COR-L47 (cell line): ENCODE results near the gene NDUFAF8.
A peak's percentile ranks its signal among the peaks of the same experiment; 100 is the strongest.

Experiments used
- DNase-seq: peaks from one replicate; lab custom pipeline; 2025; lab: John Stamatoyannopoulos, UW

Gene NDUFAF8

GRCh38 chr17:81200695-81201580 is 38.2 kb upstream of the NDUFAF8 start:
- DNase-seq: peak; percentile 20

- DNase-seq: no peak
These were observed 36.8 kb upstream of the NDUFAF8 start for GRCh38 chr17:81202318-81202717.

GRCh38 chr17:81203136-81203535 is 36.0 kb upstream of the NDUFAF8 start:
- DNase-seq: no peak

DNA sequence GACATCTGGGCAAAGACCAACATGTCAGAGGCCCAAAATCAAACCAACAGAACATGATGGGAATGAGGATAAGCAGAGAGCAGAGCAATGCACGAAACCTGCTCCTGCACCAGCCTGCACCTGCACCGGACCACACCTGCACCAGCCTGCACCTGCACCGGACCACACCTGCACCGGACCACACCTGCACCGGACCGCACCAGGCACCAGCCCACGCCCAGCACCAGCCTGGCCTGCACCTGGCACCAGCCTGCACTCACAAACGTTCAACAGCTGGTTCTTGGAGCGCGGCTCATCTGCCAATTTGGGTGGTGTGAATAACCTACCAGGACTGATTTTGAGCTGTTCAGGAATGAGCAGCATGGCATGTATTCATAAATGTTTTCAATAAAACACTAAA is 34.5 kb upstream of the NDUFAF8 start:
- no peak for DNase-seq

- DNase-seq: no peak
These were observed 33.0 kb upstream of the NDUFAF8 start for GRCh38 chr17:81206166-81206565.

DNA sequence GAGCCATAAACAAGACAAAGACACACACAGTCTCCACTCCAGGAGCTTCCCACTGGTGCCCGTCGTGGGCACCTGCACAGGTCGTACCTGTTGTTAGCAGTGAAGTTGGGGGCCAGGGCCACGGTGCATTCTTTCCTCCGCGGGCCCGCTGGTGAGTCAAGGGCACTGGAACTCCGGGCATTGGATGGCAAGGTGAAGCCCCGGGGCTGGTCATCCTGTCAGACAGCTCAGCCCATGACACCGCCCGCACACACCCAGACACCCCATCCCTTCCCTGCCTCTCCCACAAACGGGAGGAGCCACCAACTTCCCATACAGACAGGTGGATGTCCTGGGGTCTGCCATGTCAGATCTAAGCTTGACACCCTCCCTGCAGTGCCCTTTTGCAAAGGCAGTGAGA is 32.5 kb upstream of the NDUFAF8 start:
- no peak for DNase-seq

GRCh38 chr17:81207610-81208581 is 31.2 kb upstream of the NDUFAF8 start:
- peak; percentile 71 for DNase-seq

DNA sequence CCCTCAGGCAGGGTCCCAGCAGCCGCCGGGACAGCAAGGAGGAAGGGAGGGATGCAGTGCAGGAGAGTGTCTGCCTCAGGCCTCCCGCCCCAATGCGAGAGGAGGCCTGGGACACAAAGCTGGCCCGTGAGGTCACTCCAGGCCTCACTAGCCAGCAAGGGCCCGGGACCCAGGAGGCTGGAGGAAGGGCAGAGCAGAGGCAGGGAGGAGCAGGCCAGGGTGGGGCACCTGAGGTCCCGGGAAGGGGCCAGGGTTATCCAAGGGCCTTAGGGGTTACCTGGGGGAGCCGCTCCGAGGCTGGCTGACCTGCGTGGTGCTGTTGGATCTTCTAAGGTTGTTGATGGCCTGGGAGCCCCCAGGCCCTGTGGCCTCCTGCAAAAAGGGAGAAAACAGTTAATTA is 30.5 kb upstream of the NDUFAF8 start:
- DNase-seq: no peak

DNA sequence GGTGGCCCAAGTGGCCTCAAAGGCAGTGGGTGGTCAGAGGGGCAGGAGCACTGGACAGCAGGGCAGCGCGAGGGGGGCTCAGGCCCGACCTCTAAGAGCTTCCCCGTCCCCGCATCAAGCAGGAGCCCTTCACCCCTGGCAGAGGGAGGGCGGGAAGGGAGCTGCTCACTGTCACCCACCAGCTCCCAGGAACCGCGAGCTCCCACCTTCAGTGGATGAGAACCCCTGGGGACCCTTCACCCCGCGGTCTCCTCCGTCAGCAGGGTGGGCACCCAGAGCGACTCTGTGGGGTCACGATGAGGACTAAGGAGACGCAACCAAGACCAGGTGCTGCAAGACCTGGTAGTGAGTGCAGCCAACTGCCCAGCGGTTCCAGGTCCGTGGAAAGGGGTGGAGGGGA is 30.0 kb upstream of the NDUFAF8 start:
- DNase-seq: no peak

DNA sequence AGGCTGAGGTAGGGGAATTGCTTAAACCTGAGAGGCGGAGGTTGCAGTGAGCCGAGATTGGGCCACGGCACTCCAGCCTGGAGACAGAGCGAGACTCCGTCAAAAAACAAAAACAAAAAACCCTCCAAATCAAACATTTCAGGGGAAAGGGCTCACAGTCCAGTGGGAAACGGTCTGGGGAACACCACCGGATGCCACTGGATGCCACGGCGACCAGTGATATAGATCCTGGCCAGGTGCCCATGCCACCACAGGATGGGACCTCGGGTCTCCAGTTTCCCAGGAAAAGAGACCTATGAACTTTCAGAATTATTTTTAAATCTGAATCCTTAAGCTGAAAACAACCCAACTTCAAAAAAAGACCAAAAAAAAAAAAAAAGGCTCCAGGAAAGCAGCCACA is 28.7 kb upstream of the NDUFAF8 start:
- DNase-seq: no peak

DNA sequence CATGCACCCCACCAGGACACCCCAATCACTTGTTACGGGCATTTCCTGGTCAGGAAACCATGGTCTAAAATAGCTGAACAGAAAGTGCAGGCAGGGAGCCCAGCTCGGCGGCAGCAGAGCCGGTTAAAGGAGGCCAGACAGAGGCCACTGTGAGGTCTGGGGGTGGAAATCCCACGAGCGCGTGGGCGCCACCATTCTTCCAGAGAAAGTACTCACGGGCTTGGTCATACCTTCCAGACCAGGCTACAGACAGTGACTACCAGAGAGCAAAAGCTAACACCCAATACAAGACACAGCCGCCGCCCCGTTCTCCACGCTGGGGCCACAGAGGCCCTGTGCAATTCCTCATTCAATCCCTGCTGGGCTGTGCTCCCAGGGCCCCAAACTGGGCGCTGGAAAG is 28.2 kb upstream of the NDUFAF8 start:
- DNase-seq: no peak

GRCh38 chr17:81212365-81212764 is 26.8 kb upstream of the NDUFAF8 start:
- no peak for DNase-seq

DNA sequence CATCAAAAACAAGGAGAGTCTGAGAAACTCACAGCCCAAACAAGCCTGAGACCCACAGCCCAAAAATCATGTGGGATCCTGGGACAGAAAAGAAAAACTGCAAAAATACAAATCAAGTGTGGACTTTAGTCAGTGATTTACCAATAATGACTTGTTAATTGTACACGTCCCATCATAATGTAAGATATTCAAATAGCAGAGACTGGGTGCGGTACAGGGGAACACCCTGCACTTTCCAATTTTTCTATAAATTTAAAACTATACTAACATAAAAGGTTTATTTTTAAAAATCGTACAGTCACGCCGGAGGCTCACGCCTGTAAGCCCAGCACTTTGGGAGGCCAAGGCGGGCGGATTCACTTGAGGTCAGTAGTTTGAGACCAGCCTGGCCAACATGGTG is 25.1 kb upstream of the NDUFAF8 start:
- DNase-seq: no peak

DNA sequence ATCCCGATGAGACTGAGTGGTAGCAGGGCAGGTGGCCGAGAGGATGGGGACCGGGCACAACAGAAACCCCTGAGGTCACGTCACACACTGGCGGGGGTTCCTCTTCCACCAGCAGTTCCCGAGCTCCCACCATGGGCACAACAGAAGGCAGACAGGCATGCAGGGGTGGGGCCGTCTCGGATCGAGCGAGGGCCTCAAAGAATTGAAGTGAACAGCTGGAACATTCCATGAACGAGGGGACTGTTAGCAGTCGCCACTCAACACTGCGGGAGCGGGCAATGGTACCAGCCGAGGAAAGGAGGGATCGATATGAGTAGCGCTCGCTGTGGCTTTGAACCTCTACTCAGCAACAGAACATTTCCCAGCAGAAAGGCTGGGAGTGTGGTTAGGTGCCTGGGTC is 21.6 kb upstream of the NDUFAF8 start:
- DNase-seq: no peak

- DNase-seq: no peak
These were observed 20.7 kb upstream of the NDUFAF8 start for GRCh38 chr17:81218459-81218858.

- no peak for DNase-seq
These were observed 20.1 kb upstream of the NDUFAF8 start for GRCh38 chr17:81218991-81219390.

DNA sequence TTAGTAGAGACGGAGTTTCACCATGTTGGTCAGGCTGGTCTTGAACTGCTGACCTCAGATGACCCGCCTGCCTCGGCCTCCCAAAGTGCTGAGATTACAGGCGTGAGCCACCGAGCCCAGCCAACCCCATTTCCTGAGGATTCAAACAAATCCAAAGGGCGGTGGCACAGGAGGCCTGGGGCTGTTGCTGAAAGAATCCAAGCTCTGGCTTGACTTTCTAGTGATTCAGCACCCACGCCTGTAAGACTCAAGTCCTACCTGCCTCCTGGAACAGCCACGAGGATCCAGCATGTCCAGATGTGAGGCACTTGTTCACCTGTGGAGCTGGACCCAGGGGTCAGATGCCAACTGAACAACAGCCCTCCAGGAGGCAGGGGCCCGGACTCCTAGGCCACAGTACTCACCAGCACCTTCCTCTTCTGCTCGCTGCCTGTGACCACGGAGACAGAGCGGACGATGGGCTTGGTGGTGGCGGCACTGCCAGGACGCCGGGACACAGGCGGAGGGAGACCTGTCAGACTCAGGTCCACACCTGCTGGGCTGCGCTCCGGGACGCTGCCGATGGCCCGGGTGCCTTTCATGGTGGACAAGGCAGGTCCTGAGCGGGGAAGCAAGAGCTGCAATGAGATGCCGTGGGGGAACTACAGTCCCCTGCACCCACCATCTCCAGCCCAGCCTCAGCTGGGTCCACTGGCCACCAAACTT is 19.5 kb upstream of the NDUFAF8 start:
- no peak for DNase-seq

- no peak for DNase-seq
These were observed 17.7 kb upstream of the NDUFAF8 start for GRCh38 chr17:81221371-81221841.

- no peak for DNase-seq
These were observed 17.1 kb upstream of the NDUFAF8 start for GRCh38 chr17:81221842-81222619.

GRCh38 chr17:81222620-81222905 is 16.6 kb upstream of the NDUFAF8 start:
- DNase-seq: no peak

DNA sequence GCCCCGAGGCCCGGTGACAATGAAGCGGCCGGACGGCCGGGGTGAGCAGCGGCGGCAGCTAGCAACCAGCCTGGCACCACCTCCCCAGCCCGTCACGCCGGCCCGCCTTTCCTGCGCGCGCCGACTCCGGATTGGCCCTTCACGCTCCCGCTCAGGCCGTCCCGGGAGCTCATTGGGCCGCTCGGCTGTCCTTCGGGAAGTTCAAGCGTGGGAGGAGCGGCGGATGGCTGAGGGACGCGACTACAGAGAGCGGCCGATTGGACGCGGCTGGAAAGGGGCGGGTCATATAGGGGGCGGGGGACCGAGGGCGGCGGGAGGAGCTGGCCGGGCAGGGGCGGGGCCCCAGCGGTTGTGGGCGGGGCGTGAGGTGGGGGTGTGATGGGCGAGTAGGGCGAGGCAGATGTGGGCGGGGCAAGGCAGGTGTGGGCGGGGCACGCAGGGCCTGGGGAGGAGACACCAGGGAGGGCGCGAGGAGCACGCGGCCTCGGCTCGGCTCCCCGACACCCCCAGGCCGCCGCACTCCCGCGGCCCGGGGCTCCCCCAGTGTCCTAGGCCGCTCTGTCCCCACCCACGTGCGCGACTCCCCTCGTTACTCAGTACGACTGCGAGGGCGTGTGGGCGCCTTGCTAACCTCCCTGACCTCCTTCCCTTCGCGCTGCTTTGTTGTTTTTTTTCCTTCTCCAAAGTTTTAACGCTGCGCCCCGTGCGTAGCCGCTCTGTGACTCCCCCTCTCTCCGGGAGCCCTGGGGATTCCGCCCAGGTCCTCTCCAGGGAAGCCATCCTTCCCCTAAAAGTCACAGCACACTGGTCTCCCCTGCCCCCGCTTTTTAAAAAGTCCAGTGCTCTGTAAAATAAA is 16.0 kb upstream of the NDUFAF8 start, which contains the start of gene CEP131:
TSS of gene CEP131 (minus strand) at position 60 of the 856 bp plus-strand sequence. CDS start 2,909 bp downstream, outside the sequence.
- DNase-seq: peak; percentile 96
